PC-3 (cell line): Measurements from ENCODE around the gene STAC2. TPM values are rescaled to one million over a fixed set of nuclear protein-coding genes. Genes with fewer than 3 reads are reported as not detected.

Experiments used
- ATAC-seq: fragments of 200-7000 bp; cut with Tn5 transposase; 2 replicates; pipeline ENCODE4 v1.9.1; 2020; ENCODE audit warnings: mild to moderate bottlenecking, moderate library complexity
- BruUV-seq: library from RNA; stranded (reverse); fragments of 400-500 nt; replicated peaks from 2 replicates; lab custom pipeline; 2021; lab: Mats Ljungman, UMichigan
- CTCF ChIA-PET: fragments of 300-600 bp; sonication (Branson Sonifier 250); formaldehyde crosslinking; loops from one replicate; lab custom pipeline; 2022; ENCODE audit warnings: antibody characterized with exemption; lab: Charles Lee
- POLR2A ChIA-PET: fragments of 300-600 bp; sonication (Branson Sonifier 250); formaldehyde crosslinking; loops from one replicate; lab custom pipeline; 2022; ENCODE audit warnings: antibody characterized with exemption; ENCODE audit not compliant: unreplicated experiment; lab: Charles Lee
- DNase-seq: peaks from one replicate; pipeline ENCODE4 v3.0.0-alpha.2; 2015
- H2AFZ ChIP-seq: fragments of 300-600 bp; sonication (generic); 2 replicates; pipeline ENCODE4 v1.6.0; 2016; ENCODE audit warnings: antibody characterized with exemption, low read length
- H3F3A ChIP-seq: fragments of 300-600 bp; sonication (generic); one replicate; pipeline ENCODE4 v1.6.0; 2017; ENCODE audit warnings: antibody characterized with exemption, low read length, control low read depth, mild to moderate bottlenecking; ENCODE audit not compliant: unreplicated experiment
- H3K27ac ChIP-seq: fragments of 300-600 bp; sonication (generic); 2 replicates; pipeline ENCODE4 v1.5.1; 2016; ENCODE audit warnings: mild to moderate bottlenecking, low read length
- H3K27me3 ChIP-seq: fragments of 300-600 bp; sonication (generic); 2 replicates; pipeline ENCODE4 v1.6.1; 2016; ENCODE audit warnings: low read length, mixed read lengths
- H3K36me3 ChIP-seq: fragments of 300-600 bp; sonication (generic); 2 replicates; pipeline ENCODE4 v1.6.1; 2016; ENCODE audit warnings: low read depth, mixed run types, low read length, mixed read lengths
- H3K4me1 ChIP-seq: fragments of 300-600 bp; sonication (generic); 2 replicates; pipeline ENCODE4 v1.5.1; 2016; ENCODE audit warnings: low read length; ENCODE audit not compliant: insufficient read depth
- H3K4me2 ChIP-seq: fragments of 300-600 bp; sonication (generic); 2 replicates; pipeline ENCODE4 v1.6.0; 2016; ENCODE audit warnings: low read length
- H3K4me3 ChIP-seq: fragments of 300-600 bp; sonication (generic); 2 replicates; pipeline ENCODE4 v1.5.1; 2016; ENCODE audit warnings: mild to moderate bottlenecking, low read length, mixed read lengths
- H3K79me2 ChIP-seq: fragments of 300-600 bp; sonication (generic); 2 replicates; pipeline ENCODE4 v1.6.1; 2017; ENCODE audit warnings: low read length, mixed read lengths
- H3K9ac ChIP-seq: fragments of 300-600 bp; sonication (generic); 2 replicates; pipeline ENCODE4 v1.6.0; 2016; ENCODE audit warnings: mild to moderate bottlenecking, low read length
- H3K9me2 ChIP-seq: fragments of 300-600 bp; sonication (generic); replicated peaks from 2 replicates; pipeline ENCODE4 v1.6.1; 2016; ENCODE audit warnings: mixed run types, low read length, mixed read lengths
- H3K9me3 ChIP-seq: fragments of 300-600 bp; sonication (generic); 2 replicates; pipeline ENCODE4 v1.6.1; 2016; ENCODE audit warnings: low read length, mixed read lengths
- H4K20me1 ChIP-seq: fragments of 300-600 bp; sonication (generic); 2 replicates; pipeline ENCODE4 v1.6.1; 2016; ENCODE audit warnings: low read length, mixed read lengths
- CTCF ChIP-seq: fragments of 300-600 bp; sonication (generic); conservative IDR thresholded peaks from 2 replicates; pipeline ENCODE4 v1.5.1; 2017; ENCODE audit warnings: antibody characterized with exemption, low read depth, mild to moderate bottlenecking, low read length
- EZH2 ChIP-seq: fragments of 300-600 bp; sonication (generic); IDR thresholded peaks from one replicate; pipeline ENCODE4 v1.6.1; 2017; ENCODE audit warnings: antibody characterized with exemption, mild to moderate bottlenecking, low read length; ENCODE audit not compliant: unreplicated experiment
- EZH2phosphoT487 ChIP-seq: fragments of 300-600 bp; sonication (generic); IDR thresholded peaks from 2 replicates; pipeline ENCODE4 v1.6.1; 2018; ENCODE audit warnings: mild to moderate bottlenecking, antibody characterized with exemption, low read length, borderline replicate concordance
- intact Hi-C: fragments of 100-400 bp; cut with micrococcal nuclease; formaldehyde crosslinking; loops from 2 replicates; pipeline ENCODE4 v1.9.0; 2023
- total RNA-seq: library from RNA; depleted of rRNA; stranded (reverse); fragments of >200 nt; gene quantifications from 2 replicates; pipeline ENCODE4 v1.2.3, GENCODE V29; 2014

The STAC2 gene
- total RNA-seq, 1 experiment from 2014 or later = not detected

- intact Hi-C loops = loop anchor here (10.0 kb wide), 1 partner anchor 172 kb away; no protein-coding TSS in a partner anchor
- Histone ChIP-seq H3K27me3 (no peaks in the 10 kb centered on the region), H3K9ac (no peak overlapping the region), H3K9me2 (no peaks in the 10 kb centered on the region), H3K36me3 (no peaks in the 10 kb centered on the region; the same call in 1 of the 2 replicates), H3K4me3 (no peak overlapping the region), H3F3A (no peaks in the 10 kb centered on the region), H3K9me3 (no peaks in the 10 kb centered on the region), H3K4me1 (peaks cover 11% of the 10 kb centered on the region), H3K27ac (no peak overlapping the region), H3K79me2 (no peaks in the 10 kb centered on the region), H4K20me1 (no peaks in the 10 kb centered on the region), H3K4me2 (no peak overlapping the region), H2AFZ (no peak overlapping the region)
- CTCF ChIA-PET = interaction anchor here (0.6 kb wide), 1 partner anchor 160 kb away, joined by 5 read pairs; no protein-coding TSS in a partner anchor
- no peak for TF ChIP-seq EZH2phosphoT487
- TF ChIP-seq EZH2 = no peak
- no peak for TF ChIP-seq CTCF
- ATAC-seq = no peak
- POLR2A ChIA-PET = no interaction called here
- DNase-seq = no peak
- no TSS peak for BruUV-seq
Measured at GRCh38 chr17:39236981-39237441, 11.3 kb upstream of the STAC2 start.

- no peak overlapping the region for H3K4me2 ChIP-seq
- H3K9me2 ChIP-seq = no peaks in the 10 kb centered on the region
- H3K4me3 ChIP-seq = no peak overlapping the region
- POLR2A ChIA-PET = no interaction called here
- H4K20me1 ChIP-seq = no peaks in the 10 kb centered on the region
- H3K9me3 ChIP-seq = no peaks in the 10 kb centered on the region
- H2AFZ ChIP-seq = no peak overlapping the region
- no peaks in the 10 kb centered on the region; the same call in 1 of the 2 replicates for H3K36me3 ChIP-seq
- H3K79me2 ChIP-seq = no peaks in the 10 kb centered on the region
- CTCF ChIA-PET = interaction anchor here (0.7 kb wide), 1 partner anchor 33 kb away, joined by 7 read pairs; no protein-coding TSS in a partner anchor
- intact Hi-C loops = loop anchor here (10.0 kb wide), 1 partner anchor 172 kb away; no protein-coding TSS in a partner anchor
- no peak overlapping the region for H3K27ac ChIP-seq
- TF ChIP-seq CTCF (no peak), EZH2 (no peak), EZH2phosphoT487 (no peak)
- H3F3A ChIP-seq = no peaks in the 10 kb centered on the region
- no peaks in the 10 kb centered on the region for H3K27me3 ChIP-seq
- no peak for DNase-seq
- no peak overlapping the region for H3K9ac ChIP-seq
- BruUV-seq = no TSS peak
- H3K4me1 ChIP-seq = peaks cover 11% of the 10 kb centered on the region
- no peak for ATAC-seq
Measured at GRCh38 chr17:39236450-39236927, 10.7 kb upstream of the STAC2 start.
